MM.1S (cell line): ENCODE measurements around the gene EXOC3.

Source experiments
- DNase-seq: peaks from one replicate; pipeline ENCODE4 v3.0.0-alpha.2; 2015
- H2AFZ ChIP-seq: fragments of 300-600 bp; sonication (generic); 2 replicates; pipeline ENCODE4 v1.6.0; 2016; ENCODE audit warnings: antibody characterized with exemption, low read length
- H3F3A ChIP-seq: fragments of 300-600 bp; sonication (generic); 2 replicates; pipeline ENCODE4 v1.6.1; 2016; ENCODE audit warnings: mild to moderate bottlenecking, antibody characterized with exemption, low read length, moderate library complexity, mixed read lengths; ENCODE audit not compliant: insufficient read depth
- H3K27ac ChIP-seq: fragments of 300-600 bp; sonication (generic); 2 replicates; pipeline ENCODE4 v1.5.1; 2016; ENCODE audit warnings: mild to moderate bottlenecking, low read length
- H3K27me3 ChIP-seq: fragments of 300-600 bp; sonication (generic); replicated peaks from 2 replicates; pipeline ENCODE4 v1.6.0; 2016; ENCODE audit warnings: low read length; ENCODE audit not compliant: insufficient read depth
- H3K36me3 ChIP-seq: fragments of 300-600 bp; sonication (generic); replicated peaks from 2 replicates; pipeline ENCODE4 v1.6.1; 2016; ENCODE audit warnings: mild to moderate bottlenecking, low read length, mixed read lengths; ENCODE audit not compliant: insufficient read depth
- H3K4me1 ChIP-seq: fragments of 300-600 bp; sonication (generic); 2 replicates; pipeline ENCODE4 v1.6.1; 2016; ENCODE audit warnings: low read length, mixed read lengths
- H3K4me2 ChIP-seq: fragments of 300-600 bp; sonication (generic); 2 replicates; pipeline ENCODE4 v1.6.0; 2016; ENCODE audit warnings: low read depth, low read length
- H3K4me3 ChIP-seq: fragments of 300-600 bp; sonication (generic); 2 replicates; pipeline ENCODE4 v1.5.1; 2016; ENCODE audit warnings: low read length, mixed read lengths
- H3K79me2 ChIP-seq: fragments of 300-600 bp; sonication (generic); 2 replicates; pipeline ENCODE4 v1.6.1; 2016; ENCODE audit warnings: mixed run types, low read length, mixed read lengths
- H3K9ac ChIP-seq: fragments of 300-600 bp; sonication (generic); 2 replicates; pipeline ENCODE4 v1.6.1; 2016; ENCODE audit warnings: low read length, mixed read lengths
- H3K9me2 ChIP-seq: fragments of 300-600 bp; sonication (generic); replicated peaks from 2 replicates; pipeline ENCODE4 v1.6.1; 2016; ENCODE audit warnings: mild to moderate bottlenecking, low read length, mixed read lengths; ENCODE audit not compliant: insufficient read depth
- H3K9me3 ChIP-seq: fragments of 300-600 bp; sonication (generic); replicated peaks from 2 replicates; pipeline ENCODE4 v1.6.1; 2016; ENCODE audit warnings: mild to moderate bottlenecking, low read length, mixed read lengths; ENCODE audit not compliant: insufficient read depth
- H4K20me1 ChIP-seq: fragments of 300-600 bp; sonication (generic); 2 replicates; pipeline ENCODE4 v1.6.1; 2016; ENCODE audit warnings: mild to moderate bottlenecking, low read length, moderate library complexity, mixed read lengths; ENCODE audit not compliant: insufficient read depth
- CTCF ChIP-seq: fragments of 300-600 bp; sonication (generic); IDR thresholded peaks from 2 replicates; pipeline ENCODE4 v1.5.1; 2016; ENCODE audit warnings: antibody characterized with exemption, low read length, mixed read lengths
- EZH2 ChIP-seq: fragments of 300-600 bp; sonication (generic); optimal IDR thresholded peaks from 2 replicates; pipeline ENCODE3; 2017; ENCODE audit warnings: low read depth, mild to moderate bottlenecking, antibody characterized with exemption, low read length, mixed read lengths
- EZH2phosphoT487 ChIP-seq: fragments of 300-600 bp; sonication (generic); IDR thresholded peaks from 2 replicates; pipeline ENCODE4 v1.6.1; 2018; ENCODE audit warnings: antibody characterized with exemption, low read length

Gene EXOC3

GRCh38 chr5:431711-432050 is 11.3 kb upstream of the EXOC3 start:
- Histone ChIP-seq H3K36me3 (no peaks in the 10 kb centered on the region), H3K9ac (no peak overlapping the region), H3K27me3 (peaks cover 23% of the 10 kb centered on the region), H3K9me2 (no peaks in the 10 kb centered on the region), H4K20me1 (no peaks in the 10 kb centered on the region), H3K4me1 (no peaks in the 10 kb centered on the region), H3K9me3 (no peaks in the 10 kb centered on the region), H3K4me3 (no peak overlapping the region), H3F3A (no peaks in the 10 kb centered on the region), H3K27ac (no peak overlapping the region), H2AFZ (no peak overlapping the region), H3K79me2 (no peaks in the 10 kb centered on the region), H3K4me2 (no peak overlapping the region)
- no peak for DNase-seq
- no peak for TF ChIP-seq EZH2phosphoT487
- no peak for TF ChIP-seq CTCF
- no peak for TF ChIP-seq EZH2

- no peaks in the 10 kb centered on the region for H3F3A ChIP-seq
- H3K27ac ChIP-seq: no peak overlapping the region
- H4K20me1 ChIP-seq: no peaks in the 10 kb centered on the region
- no peak overlapping the region for H3K9ac ChIP-seq
- H3K27me3 ChIP-seq: peaks cover 23% of the 10 kb centered on the region
- H3K4me2 ChIP-seq: no peak overlapping the region
- H3K9me3 ChIP-seq: no peaks in the 10 kb centered on the region
- no peaks in the 10 kb centered on the region for H3K9me2 ChIP-seq
- no peaks in the 10 kb centered on the region for H3K79me2 ChIP-seq
- no peaks in the 10 kb centered on the region for H3K4me1 ChIP-seq
- no peaks in the 10 kb centered on the region for H3K36me3 ChIP-seq
- H3K4me3 ChIP-seq: no peak overlapping the region
- TF ChIP-seq EZH2 (no peak), CTCF (no peak), EZH2phosphoT487 (no peak)
- H2AFZ ChIP-seq: no peak overlapping the region
- DNase-seq: no peak
Observed at GRCh38 chr5:432201-432927, 10.6 kb upstream of the EXOC3 start.

- Histone ChIP-seq H3F3A (no peaks in the 10 kb centered on the region), H4K20me1 (no peaks in the 10 kb centered on the region), H3K9ac (no peak overlapping the region), H3K79me2 (no peaks in the 10 kb centered on the region), H3K36me3 (no peaks in the 10 kb centered on the region), H3K27me3 (peaks cover 23% of the 10 kb centered on the region), H3K27ac (no peak overlapping the region), H3K9me3 (no peaks in the 10 kb centered on the region), H3K4me1 (no peaks in the 10 kb centered on the region), H3K4me3 (no peak overlapping the region), H3K4me2 (no peak overlapping the region), H3K9me2 (no peaks in the 10 kb centered on the region), H2AFZ (no peak overlapping the region)
- TF ChIP-seq EZH2 (no peak), CTCF (no peak), EZH2phosphoT487 (no peak)
- no peak for DNase-seq
Observed at GRCh38 chr5:432928-433791, 9.8 kb upstream of the EXOC3 start.
